Measurements from ENCODE around the gene DRC7.

The DRC7 gene

DNA sequence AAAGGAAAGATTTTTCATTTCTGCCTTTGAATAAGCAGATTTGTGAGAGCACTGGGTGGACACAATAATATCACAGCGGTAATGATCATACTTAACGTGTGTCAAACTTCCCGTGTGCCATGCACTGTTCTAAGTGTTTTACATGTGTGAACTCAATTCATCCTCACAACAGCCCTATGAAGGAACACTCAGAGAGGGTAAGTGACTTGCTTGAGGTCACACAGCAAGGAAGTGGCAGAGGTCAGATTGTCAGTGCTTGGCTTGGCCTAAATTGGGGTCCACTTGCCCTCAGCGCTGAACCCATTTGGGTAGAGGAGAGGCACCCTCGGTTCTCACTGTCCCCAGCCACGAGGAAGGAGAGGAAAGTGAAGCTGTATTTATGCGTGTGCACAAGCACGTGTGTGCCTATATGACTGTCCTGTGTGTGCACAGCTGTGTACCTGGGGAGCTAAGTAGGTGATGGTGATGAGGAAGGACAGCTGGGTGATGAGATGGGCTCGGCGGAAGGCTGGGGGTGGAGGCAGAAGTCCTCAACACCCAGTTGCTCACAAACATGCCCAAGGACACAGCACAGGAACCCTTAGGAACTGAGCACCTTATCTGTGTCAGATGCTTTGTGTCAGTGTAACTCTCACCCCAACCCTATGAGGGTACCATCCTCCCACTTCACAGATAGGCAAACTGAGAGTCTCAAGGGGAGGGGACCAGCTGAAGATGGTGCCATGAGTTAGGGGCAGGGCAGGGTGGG is 36.3 kb upstream of the DRC7 start:
- no peak for DNase-seq (ENCODE audit: low read depth, low spot score)
- no peak overlapping the region for H3K4me3 ChIP-seq (ENCODE audit: low read length)

DNA sequence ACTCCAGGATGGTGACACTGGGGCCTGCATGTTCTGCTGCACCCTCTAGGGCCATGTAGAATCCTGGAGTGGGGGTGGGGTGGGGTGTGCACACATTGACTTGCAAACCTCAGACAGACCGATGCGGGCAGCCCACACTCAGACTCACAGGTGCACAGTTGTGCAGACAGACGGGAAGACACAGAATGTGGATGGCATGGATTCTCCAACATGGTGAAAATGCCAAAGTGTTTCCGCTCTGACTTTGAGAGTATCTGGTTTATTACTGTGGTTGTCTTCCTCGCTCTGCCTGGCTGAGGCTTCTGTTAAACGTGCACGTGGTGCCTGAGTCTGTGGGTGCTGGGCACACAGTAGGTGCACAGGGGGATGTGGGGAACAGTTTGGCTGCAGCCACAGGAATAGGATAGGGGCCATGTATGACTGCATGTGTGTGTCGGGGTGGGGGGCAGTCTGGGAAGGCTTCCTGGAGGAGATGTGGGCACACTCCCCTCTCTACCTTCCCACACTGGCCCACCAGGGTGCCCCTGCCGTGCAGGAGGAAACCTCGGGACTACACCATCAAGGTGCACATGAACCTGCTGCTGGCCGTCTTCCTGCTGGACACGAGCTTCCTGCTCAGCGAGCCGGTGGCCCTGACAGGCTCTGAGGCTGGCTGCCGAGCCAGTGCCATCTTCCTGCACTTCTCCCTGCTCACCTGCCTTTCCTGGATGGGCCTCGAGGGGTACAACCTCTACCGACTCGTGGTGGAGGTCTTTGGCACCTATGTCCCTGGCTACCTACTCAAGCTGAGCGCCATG is 35.5 kb upstream of the DRC7 start:
- no peak overlapping the region for H3K4me3 ChIP-seq (ENCODE audit: low read length)

DNA sequence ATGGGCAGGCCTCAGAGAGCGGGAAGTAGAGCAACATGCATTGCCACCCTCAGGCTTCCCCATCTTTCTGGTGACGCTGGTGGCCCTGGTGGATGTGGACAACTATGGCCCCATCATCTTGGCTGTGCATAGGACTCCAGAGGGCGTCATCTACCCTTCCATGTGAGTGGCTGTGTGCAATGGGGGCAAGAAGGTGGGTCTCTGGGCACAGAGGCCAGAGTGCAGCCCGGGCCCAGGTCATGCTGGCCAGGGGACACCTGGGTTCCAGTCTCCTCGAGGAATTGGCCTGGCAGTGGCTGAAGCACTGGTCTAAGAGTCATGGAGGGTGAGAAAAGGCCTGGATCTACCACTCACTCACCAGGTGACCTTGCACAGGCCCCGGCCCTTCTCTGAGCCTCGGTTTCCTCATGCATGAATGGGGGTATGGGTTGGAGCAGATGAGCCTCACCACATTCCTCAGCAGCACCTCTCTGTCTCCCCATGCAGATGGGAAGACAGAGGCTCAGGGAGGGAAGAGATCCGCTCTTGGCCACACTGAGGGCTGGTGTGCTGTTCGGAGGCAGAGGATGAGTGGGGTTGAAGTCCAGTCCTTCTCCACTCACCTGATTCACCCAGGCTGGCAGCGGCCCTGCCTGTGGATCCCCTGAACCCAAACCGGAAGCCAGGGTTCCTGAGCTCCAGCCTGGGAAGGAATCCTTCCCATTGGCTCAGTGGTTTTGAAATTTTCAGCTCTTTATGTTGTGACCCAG is 33.7 kb upstream of the DRC7 start:
- no peak for DNase-seq (ENCODE audit: low read depth, low spot score)
- H3K4me3 ChIP-seq (ENCODE audit: low read length), result no peak overlapping the region

More for the DNA sequence above, 35.5 kb upstream of the DRC7 start:
- DNase-seq (ENCODE audit: low read depth, low spot score), result peak; percentile 69

DNA sequence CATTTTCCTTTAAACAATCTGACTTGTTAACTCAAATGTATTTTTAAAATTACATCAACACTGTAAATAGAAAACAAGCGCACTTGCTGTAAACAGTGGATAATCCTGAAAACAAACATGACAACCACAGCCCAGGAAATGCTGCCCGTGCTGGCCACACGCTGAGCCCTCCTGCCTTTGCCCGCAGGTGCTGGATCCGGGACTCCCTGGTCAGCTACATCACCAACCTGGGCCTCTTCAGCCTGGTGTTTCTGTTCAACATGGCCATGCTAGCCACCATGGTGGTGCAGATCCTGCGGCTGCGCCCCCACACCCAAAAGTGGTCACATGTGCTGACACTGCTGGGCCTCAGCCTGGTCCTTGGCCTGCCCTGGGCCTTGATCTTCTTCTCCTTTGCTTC is 33.1 kb upstream of the DRC7 start:
- no peak for DNase-seq (ENCODE audit: low read depth, low spot score)
- H3K4me3 ChIP-seq (ENCODE audit: low read length), result no peak overlapping the region

DNA sequence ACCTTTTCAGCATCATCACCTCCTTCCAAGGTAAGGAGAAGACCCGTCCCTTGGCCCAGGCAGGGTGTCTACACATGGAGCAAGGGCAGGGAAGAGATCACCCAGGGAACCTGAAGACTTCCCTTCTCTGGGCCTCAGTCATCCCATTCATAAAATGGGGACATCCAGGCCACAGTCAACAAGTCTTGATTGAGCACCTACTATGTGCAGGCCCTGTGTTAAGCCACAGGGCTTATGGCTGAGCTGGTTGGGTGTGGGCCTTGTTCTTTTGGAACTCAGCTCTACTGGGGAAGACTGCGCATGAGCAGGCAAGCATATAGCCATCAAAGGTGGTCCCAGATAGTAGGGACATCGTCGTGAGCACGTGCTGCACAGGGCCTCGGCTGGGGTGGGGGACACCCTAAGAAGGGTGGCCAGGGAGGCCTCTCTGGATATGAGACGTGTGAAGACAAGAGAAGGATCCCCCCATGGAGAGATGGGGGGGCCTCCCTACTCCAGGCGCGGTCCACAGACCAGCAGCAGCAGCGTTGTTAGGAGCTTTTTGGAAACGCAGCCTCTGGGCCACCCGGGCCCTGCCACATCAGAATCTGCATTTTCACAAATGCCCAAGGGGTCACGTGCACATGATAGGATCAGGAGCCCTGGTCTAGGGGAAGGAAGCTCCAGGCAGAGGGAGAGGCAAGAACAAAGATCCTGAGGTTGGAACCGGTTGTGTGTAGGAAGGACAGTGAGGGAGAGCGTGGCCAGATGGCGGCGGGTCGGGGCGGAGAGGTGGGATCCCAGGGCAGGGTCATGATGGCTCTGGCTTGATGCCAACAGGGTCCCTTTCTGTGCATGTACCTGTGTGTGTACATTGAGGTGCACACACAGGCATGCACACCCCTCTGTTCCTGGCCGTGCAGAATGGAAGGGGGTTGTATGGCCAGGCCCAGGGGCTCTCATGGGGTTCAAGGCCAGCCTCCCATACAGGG is 32.4 kb upstream of the DRC7 start:
- no peak overlapping the region for H3K4me3 ChIP-seq (ENCODE audit: low read length)
- no peak for DNase-seq (ENCODE audit: low read depth, low spot score)

DNA sequence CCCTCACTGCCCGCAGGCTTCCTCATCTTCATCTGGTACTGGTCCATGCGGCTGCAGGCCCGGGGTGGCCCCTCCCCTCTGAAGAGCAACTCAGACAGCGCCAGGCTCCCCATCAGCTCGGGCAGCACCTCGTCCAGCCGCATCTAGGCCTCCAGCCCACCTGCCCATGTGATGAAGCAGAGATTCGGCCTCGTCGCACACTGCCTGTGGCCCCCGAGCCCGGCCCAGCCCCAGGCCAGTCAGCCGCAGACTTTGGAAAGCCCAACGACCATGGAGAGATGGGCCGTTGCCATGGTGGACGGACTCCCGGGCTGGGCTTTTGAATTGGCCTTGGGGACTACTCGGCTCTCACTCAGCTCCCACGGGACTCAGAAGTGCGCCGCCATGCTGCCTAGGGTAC is 31.2 kb upstream of the DRC7 start:
- no peak for DNase-seq (ENCODE audit: low read depth, low spot score)
- H3K4me3 ChIP-seq (ENCODE audit: low read length), result no peak overlapping the region

DNA sequence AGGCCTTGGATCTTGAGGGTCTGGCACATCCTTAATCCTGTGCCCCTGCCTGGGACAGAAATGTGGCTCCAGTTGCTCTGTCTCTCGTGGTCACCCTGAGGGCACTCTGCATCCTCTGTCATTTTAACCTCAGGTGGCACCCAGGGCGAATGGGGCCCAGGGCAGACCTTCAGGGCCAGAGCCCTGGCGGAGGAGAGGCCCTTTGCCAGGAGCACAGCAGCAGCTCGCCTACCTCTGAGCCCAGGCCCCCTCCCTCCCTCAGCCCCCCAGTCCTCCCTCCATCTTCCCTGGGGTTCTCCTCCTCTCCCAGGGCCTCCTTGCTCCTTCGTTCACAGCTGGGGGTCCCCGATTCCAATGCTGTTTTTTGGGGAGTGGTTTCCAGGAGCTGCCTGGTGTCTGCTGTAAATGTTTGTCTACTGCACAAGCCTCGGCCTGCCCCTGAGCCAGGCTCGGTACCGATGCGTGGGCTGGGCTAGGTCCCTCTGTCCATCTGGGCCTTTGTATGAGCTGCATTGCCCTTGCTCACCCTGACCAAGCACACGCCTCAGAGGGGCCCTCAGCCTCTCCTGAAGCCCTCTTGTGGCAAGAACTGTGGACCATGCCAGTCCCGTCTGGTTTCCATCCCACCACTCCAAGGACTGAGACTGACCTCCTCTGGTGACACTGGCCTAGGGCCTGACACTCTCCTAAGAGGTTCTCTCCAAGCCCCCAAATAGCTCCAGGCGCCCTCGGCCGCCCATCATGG is 30.5 kb upstream of the DRC7 start:
- no peak for DNase-seq (ENCODE audit: low read depth, low spot score)
- no peak overlapping the region for H3K4me3 ChIP-seq (ENCODE audit: low read length)

DNA sequence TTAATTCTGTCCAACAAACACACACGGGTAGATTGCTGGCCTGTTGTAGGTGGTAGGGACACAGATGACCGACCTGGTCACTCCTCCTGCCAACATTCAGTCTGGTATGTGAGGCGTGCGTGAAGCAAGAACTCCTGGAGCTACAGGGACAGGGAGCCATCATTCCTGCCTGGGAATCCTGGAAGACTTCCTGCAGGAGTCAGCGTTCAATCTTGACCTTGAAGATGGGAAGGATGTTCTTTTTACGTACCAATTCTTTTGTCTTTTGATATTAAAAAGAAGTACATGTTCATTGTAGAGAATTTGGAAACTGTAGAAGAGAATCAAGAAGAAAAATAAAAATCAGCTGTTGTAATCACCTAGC is 30.0 kb upstream of the DRC7 start:
- DNase-seq (ENCODE audit: low read depth, low spot score), result no peak
- H3K4me3 ChIP-seq (ENCODE audit: low read length), result no peak overlapping the region

DNA sequence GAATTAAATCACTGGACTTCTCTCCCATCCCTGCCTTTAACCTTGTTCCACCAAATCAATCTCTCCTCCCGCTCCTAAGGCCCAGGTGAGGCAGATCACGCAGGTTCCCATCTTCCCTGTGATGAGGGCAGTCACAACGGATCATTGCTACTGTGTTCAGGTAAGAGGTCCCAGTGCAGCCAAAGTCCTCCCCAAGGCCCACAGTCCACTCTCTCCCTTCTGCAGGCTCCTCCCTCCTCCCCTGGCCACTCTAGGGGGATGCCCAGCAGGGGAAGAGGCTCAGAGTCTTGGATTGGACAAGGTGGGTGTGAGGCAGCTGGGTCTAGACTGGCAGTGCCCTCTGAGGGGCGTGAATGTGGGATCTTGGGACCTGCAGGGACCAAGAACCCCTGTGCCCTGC is 29.1 kb upstream of the DRC7 start:
- DNase-seq (ENCODE audit: low read depth, low spot score), result no peak
- H3K4me3 ChIP-seq (ENCODE audit: low read length), result no peak overlapping the region

DNA sequence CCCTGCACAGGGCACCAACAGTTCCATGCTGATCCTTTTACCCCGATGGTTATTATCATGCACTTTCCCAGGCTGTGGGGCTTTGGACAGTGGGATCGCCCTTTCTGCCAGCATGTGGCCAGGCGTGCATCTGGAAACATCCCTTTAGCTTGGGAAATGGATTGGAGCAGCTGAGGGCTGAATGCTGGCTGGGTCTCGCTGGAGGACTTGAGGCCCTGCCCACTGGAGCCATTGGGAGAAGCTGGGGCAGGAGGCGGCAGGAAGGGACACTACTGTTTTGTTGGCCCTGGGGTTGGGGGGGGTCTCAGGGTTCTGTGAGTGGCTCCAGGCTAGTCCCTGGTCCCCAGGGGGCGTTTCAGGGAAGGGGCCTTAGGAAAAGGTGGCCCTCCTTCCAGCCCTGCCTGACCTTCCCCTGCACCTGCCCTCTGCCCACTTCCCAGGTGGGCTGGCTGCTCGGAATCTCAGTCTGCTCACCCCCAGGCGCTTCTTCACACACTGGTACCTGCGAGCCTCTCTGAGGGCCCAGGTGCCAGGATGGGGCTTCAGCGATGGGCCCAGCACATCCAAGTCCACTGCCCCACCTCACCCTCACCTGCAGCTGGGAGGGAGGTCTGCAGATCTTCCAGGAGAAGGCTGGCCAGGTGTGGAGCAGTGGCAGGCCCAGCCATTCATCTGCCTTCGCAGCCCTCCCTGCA is 28.1 kb upstream of the DRC7 start:
- H3K4me3 ChIP-seq (ENCODE audit: low read length), result no peak overlapping the region
- DNase-seq (ENCODE audit: low read depth, low spot score), result no peak

DNA sequence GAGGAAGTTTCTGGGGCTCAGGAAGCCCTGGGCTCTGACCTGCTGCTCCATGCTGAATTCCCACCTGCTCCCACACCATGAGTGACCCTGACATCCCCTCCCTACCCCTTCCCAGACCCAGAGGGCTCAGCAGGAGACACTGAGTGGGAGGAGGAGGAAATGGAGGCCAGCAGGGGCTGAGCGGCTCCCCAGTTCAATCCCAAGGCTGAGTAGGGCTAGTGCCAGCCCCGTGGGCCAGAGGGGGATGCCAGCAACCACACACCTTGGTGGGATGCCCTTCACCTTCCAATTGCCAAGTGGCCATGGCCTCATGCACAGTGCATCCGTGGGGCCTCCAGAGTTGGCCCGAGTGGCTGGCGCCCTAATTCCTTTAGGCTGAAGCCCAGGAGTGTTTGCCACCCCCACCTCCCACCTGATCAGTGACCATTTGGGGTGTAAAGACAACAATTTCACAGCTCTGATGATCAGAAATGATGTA is 27.5 kb upstream of the DRC7 start:
- DNase-seq (ENCODE audit: low read depth, low spot score), result no peak
- no peak overlapping the region for H3K4me3 ChIP-seq (ENCODE audit: low read length)

DNA sequence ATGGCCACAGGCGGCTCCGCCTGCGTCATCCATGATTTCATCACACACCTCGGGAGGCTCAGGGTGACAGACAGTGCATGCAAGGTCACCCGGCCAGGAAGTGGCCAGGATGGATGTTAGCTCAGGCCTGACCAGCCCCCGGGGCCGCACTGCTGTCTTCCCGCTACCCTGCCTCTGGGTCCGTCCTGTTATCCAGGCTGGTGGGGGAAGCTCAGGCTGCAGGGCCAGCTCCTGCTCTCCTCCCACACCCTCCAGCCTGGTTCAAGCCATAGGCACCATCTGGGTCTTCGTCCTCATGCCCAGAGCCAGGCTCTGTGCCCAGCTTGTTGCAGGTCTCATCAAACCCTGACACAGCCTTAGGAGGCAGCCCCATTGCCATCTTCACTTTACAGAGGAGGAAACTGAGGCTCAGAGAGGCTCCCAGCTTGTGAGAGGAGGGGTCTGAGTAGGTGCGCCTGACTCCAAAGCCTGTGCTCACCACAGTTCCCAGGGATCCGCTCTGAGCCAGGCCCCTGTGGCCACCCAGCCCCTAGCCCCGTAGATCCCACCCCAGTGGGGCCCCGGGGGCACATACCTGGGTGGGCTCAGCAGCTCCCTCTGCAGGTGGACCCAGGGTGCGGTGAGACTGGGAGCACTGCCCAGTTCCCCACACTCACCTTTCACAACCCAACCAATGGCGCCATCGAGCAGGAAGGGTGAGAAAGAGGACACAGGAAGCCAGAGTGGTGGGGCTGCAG is 26.9 kb upstream of the DRC7 start:
- DNase-seq (ENCODE audit: low read depth, low spot score), result no peak
- no peak overlapping the region for H3K4me3 ChIP-seq (ENCODE audit: low read length)

DNA sequence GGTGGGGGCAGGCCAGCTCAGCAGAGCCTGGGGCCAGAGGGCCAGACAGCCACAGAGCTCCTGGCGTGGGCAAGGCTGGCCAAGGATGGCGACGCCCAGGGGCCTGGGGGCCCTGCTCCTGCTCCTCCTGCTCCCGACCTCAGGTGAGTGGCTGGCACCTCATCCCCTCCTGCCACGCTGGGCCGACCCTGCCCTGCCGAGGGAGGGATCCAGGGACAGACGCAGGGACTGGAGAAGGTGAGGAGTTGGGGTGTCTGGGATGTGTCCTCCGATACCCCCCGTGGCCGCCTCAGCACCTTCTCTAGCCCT is 26.4 kb upstream of the DRC7 start, which contains the start of gene ADGRG3:
Gene ADGRG3 (plus strand): TSS at position 44 of the 309 bp plus-strand sequence. CDS start 42 bp downstream, at position 86.
- DNase-seq (ENCODE audit: low read depth, low spot score), result no peak
- no peak within 1 kb of the TSS for H3K4me3 ChIP-seq (ENCODE audit: low read length)

DNA sequence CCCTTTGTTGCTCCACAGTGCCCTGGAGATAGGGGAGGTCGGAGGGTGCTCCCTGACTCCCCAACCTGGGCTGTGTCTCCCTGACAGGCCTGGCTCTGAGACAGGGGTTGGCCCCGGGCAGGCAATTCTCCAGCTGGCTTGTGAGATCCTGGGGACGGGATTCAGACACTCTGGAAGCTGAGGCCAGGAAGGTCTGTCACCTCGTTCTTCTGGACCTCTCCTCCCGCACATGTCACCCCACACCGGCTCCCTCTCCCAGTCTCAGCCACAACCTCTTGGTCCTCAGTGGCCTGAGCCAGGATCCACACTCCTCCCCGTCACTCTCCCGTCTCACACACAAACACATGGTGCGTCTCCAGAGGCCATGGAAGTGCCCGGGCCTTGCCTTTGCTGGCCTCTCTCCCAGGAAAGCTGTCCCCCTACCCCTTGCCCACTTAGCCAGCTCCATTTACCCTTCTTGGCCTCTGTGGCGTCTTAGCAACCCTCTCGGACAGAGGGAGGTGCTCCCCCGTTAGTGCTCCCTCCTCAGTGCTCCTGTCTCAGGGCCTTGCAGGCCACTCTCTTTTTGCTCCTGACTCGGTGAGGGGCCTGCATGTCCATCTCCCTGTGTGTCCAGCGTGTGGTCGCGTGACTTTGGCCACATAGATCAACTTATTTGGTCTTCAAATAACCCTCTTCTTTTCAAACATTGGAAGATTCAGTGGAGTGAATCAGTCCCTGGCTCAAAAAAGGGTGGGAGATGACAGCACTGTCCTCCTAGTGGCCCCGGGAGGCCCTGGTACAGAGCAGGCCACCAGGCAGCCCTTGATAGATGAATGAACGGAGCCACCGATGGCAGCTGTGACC is 25.8 kb upstream of the DRC7 start:
- DNase-seq (ENCODE audit: low read depth, low spot score), result no peak
- H3K4me3 ChIP-seq (ENCODE audit: low read length), result no peak overlapping the region

DNA sequence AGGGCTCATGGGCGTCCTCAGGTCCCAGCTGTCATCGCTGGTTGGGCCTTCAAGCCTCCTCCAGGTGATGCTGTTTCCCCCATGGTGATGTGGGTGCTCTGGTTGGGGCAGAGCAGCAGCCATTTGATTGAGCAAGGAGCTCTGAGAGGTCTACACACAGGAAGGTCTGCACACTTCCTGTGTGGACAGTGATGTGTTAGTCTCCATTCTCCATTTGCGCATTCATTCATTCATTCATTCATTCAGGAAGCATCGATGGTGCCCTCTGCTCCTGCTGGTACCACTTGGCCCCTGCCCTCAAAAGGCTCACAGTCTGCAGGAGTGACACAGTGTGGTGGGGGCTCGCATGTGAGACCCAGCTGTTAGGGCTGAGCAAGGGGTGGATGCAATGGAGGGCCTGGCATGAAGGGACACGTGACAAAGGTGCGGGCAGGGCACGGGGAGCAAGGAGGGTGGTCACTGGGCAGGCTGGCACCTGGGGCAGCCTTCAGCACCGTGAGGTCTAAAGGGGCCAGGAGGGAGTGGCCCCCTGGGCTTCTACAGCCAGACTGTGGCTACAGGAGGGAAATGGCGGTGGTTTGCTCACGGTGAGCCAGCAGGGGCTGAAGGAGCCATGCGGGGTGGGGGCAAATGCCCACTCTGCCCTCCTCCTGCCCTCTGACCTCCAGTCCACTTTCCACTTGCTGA is 25.0 kb upstream of the DRC7 start:
- H3K4me3 ChIP-seq (ENCODE audit: low read length), result no peak overlapping the region
- DNase-seq (ENCODE audit: low read depth, low spot score), result no peak

DNA sequence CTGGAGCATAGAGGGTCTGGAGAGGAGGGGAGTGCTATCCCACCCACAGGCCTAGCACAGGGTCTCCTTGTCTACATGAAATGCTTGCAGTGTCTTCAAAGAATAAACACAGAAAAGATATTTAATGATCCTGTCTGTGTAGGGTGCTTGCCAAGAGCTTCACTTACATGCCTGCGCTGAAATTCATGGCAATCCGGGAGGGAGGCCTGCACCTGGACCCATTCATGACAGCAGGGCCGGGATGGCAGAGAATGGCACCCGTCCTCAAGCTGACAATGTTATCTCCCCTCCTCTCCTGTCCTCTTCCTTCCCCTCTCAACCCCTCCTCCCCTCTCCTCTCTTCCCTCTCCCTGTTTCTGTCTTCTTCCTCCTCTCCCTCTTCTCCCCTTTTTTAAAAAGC is 24.4 kb upstream of the DRC7 start:
- no peak overlapping the region for H3K4me3 ChIP-seq (ENCODE audit: low read length)
- no peak for DNase-seq (ENCODE audit: low read depth, low spot score)

Measured in Jurkat, Clone E6-1 (cell line).